Left lung (tissue), 10 donors: Measurements from ENCODE around the gene TANC1. TPM values are rescaled to one million over a fixed set of nuclear protein-coding genes. Genes with fewer than 3 reads are reported as not detected.
"Not testable (repeated sequence)": the region's sequence is repeated elsewhere in the genome, so short reads cannot be mapped to it uniquely, and the experiment has no call there.

Experiments
- ATAC-seq: fragments of 200-7000 bp; cut with Tn5 transposase; one replicate; pipeline ENCODE4 v1.9.1; 2020; ENCODE audit warnings: moderate library complexity
- DNase-seq, 4 donors: peaks; one replicate each; pipeline ENCODE4 v3.0.0-alpha.2; 2013 to 2020
- H3K27ac ChIP-seq, 2 donors: fragments of 200-600 bp; sonication (generic) in 1 of 2; one replicate each; pipeline versions ENCODE4 v1.5.0 to v1.8.0; 2020 to 2021
- H3K27me3 ChIP-seq, 2 donors: fragments of 200-600 bp; sonication (generic) in 1 of 2; one replicate each; pipeline versions ENCODE4 v1.5.0 to v1.8.0; 2020 to 2021
- H3K36me3 ChIP-seq, 2 donors: fragments of 200-600 bp; sonication (generic) in 1 of 2; one replicate each; pipeline versions ENCODE4 v1.5.0 to v1.8.0; 2020 to 2021
- H3K4me1 ChIP-seq, 2 donors: fragments of 200-600 bp; one replicate each; pipeline ENCODE4 v1.8.0; 2021
- H3K4me3 ChIP-seq, 2 donors: fragments of 200-600 bp; sonication (generic) in 1 of 2; one replicate each; pipeline versions ENCODE4 v1.5.0 to v1.8.0; 2020 to 2021; ENCODE audit warnings: mild to moderate bottlenecking in 1 of 2
- H3K9me3 ChIP-seq, 2 donors: fragments of 200-600 bp; sonication (generic) in 1 of 2; one replicate each; pipeline versions ENCODE4 v1.5.0 to v1.8.0; 2020 to 2021
- CTCF ChIP-seq, 2 donors: fragments of 200-600 bp; sonication (generic) in 1 of 2; IDR thresholded peaks; one replicate each; pipeline versions ENCODE4 v1.5.0 to v1.8.0; 2021; ENCODE audit warnings: antibody characterized with exemption in 2 of 2
- intact Hi-C, 2 donors: fragments of 100-400 bp; cut with DNase I; formaldehyde crosslinking; loops; one replicate each; pipeline versions ENCODE4 v1.11.2 to v1.14.2; 2022
- polyA plus RNA-seq, 6 donors: library from polyadenylated mRNA; unstranded; fragments of 120-200 nt; gene quantifications; one replicate each; pipeline ENCODE4 v1.2.1, GENCODE V29; 2013; ENCODE audit not compliant: insufficient read length in 6 of 6
- total RNA-seq, 2 donors: library from RNA; stranded (reverse); fragmentation: NEBNext Ultra II Directional; extraction: Animal tissue kit (Norgen Biotek cat#: 25700); gene quantifications; one replicate each; pipeline ENCODE4 v1.2.1, GENCODE V29; 2021
- donor health status: DM: no; HTN: yes; CAD: no.
- donor health status: DM: no; HTN: no; CAD: no.

Gene TANC1
- total and polyA plus RNA-seq, 8 donors: 40.1 to 76.6 (median 53.3) TPM

GRCh38 chr2:159094173-159094737 lies 125.8 kb downstream of the TANC1 start:
- no peak overlapping the region for H3K4me3 ChIP-seq
- no peak for TF ChIP-seq CTCF (IDR thresholded peaks at IDR 0.05)
- DNase-seq (peak in 2 of 4 donors; percentile 51 to 52), ATAC-seq (peak; percentile 19)
- H3K9me3 ChIP-seq: peaks cover 0 to 13% of the 10 kb centered on the region in 2 donors
- no peaks in the 10 kb centered on the region for H3K27me3 ChIP-seq
- H3K36me3 ChIP-seq: no peaks in the 10 kb centered on the region
- H3K27ac ChIP-seq: peak overlapping the region; percentile 59 to 77
- peaks cover 43 to 66% of the 10 kb centered on the region in 2 donors for H3K4me1 ChIP-seq
- intact Hi-C loops: no loop called here

- Histone ChIP-seq H3K4me3 (no peak overlapping the region), H3K27me3 (no peaks in the 10 kb centered on the region), H3K27ac (no peak overlapping the region), H3K4me1 (peaks cover 34 to 55% of the 10 kb centered on the region in 2 donors), H3K36me3 (no peaks in the 10 kb centered on the region), H3K9me3 (peaks cover 0 to 13% of the 10 kb centered on the region in 2 donors)
- no peak for TF ChIP-seq CTCF (IDR thresholded peaks at IDR 0.05)
- ATAC-seq (no peak), DNase-seq (no peak)
- intact Hi-C loops: no loop called here
Measured at GRCh38 chr2:159095813-159096212, 127.4 kb downstream of the TANC1 start.

- peaks cover 0 to 13% of the 10 kb centered on the region in 2 donors for H3K9me3 ChIP-seq
- H3K4me3 ChIP-seq, DNase-seq, intact Hi-C loops, H3K36me3 ChIP-seq, ATAC-seq, H3K27ac ChIP-seq, H3K27me3 ChIP-seq: not testable (repeated sequence)
- peaks cover 28 to 49% of the 10 kb centered on the region in 2 donors for H3K4me1 ChIP-seq
Measured at GRCh38 chr2:159096302-159096855, 127.9 kb downstream of the TANC1 start.

GRCh38 chr2:159096901-159097300 lies 128.5 kb downstream of the TANC1 start:
- H3K4me1 ChIP-seq: peaks cover 23 to 44% of the 10 kb centered on the region in 2 donors

GRCh38 chr2:159098361-159098760 lies 129.9 kb downstream of the TANC1 start:
- TF ChIP-seq CTCF (IDR thresholded peaks at IDR 0.05): no peak

More at GRCh38 chr2:159096901-159097300, 128.5 kb downstream of the TANC1 start:
- no peak for ATAC-seq
- intact Hi-C loops: no loop called here
- TF ChIP-seq CTCF (IDR thresholded peaks at IDR 0.05): no peak
- H3K36me3 ChIP-seq: no peaks in the 10 kb centered on the region
- H3K9me3 ChIP-seq: peaks cover 0 to 13% of the 10 kb centered on the region in 2 donors
- H3K4me3 ChIP-seq: no peak overlapping the region
- DNase-seq: no peak
- H3K27me3 ChIP-seq: no peaks in the 10 kb centered on the region
- H3K27ac ChIP-seq: no peak overlapping the region

More at GRCh38 chr2:159098361-159098760, 129.9 kb downstream of the TANC1 start:
- Histone ChIP-seq H3K4me3 (no peak overlapping the region), H3K27me3 (no peaks in the 10 kb centered on the region), H3K9me3 (peaks cover 0 to 13% of the 10 kb centered on the region in 2 donors), H3K36me3 (no peaks in the 10 kb centered on the region), H3K27ac (peak overlapping the region; percentile 41 to 53), H3K4me1 (peaks cover 11 to 29% of the 10 kb centered on the region in 2 donors)
- DNase-seq (no peak), ATAC-seq (no peak)
- intact Hi-C loops: no loop called here
